ENCODE results near the gene CKLF. TPM values are rescaled to one million over a fixed set of nuclear protein-coding genes. Genes with fewer than 3 reads are reported as not detected.
A peak's percentile ranks its signal among the peaks of the same experiment; 100 is the strongest.

CKLF gene
- polyA plus RNA-seq, 1 of the 3 experiments (the other 2 are of a cell fraction), result 211 TPM

- Histone ChIP-seq H4K20me1 (ENCODE audit: insufficient read depth) (no peaks in the 10 kb centered on the region), H2AFZ (ENCODE audit: low read depth) (no peak overlapping the region), H3K27me3 (ENCODE audit: insufficient read depth) (no peaks in the 10 kb centered on the region), H3K9me2 (no peaks in the 10 kb centered on the region), H3K9ac (no peak overlapping the region), H3K27ac (ENCODE audit: low read depth in 2 of 2, low read length in 1 of 2) (no peak overlapping the region), H3K9me3 (no peaks in the 10 kb centered on the region), H3K36me3 (replicated peaks in 1 of 2; ENCODE audit: control insufficient read depth in 1 of 2, insufficient read depth in 2 of 2, low read length in 1 of 2) (no peaks in the 10 kb centered on the region), H3K4me3 (ENCODE audit: low read depth in 2 of 2, low read length in 1 of 2) (no peak overlapping the region), H3F3A (replicated peaks; ENCODE audit: insufficient read depth) (peaks cover 9% of the 10 kb centered on the region), H3K4me2 (no peak overlapping the region), H3K4me1 (ENCODE audit: control insufficient read depth in 1 of 2, insufficient read depth in 2 of 2, low read depth in 1 of 2, low read length in 1 of 2) (peaks cover 3% of the 10 kb centered on the region in 2 experiments; a peak in 2 of 4 replicates), H3K79me2 (ENCODE audit: insufficient read depth) (peaks cover 9% of the 10 kb centered on the region)
- POLR2A ChIA-PET, result no interaction called here
- WGBS (ENCODE audit: low lambda C conversion rate), result 100% methylated on average over 1 of the region's 1 CpG
- TF ChIP-seq REST (IDR thresholded peaks at IDR 0.05; ENCODE audit: low read depth, low read length) (no peak), RAD21 (IDR thresholded peaks at IDR 0.05; ENCODE audit: low read length) (no peak), TCF12 (IDR thresholded peaks at IDR 0.05) (peak; percentile 61; the same call in 1 of the 2 replicates), POLR2AphosphoS5 (IDR thresholded peaks at IDR 0.05; ENCODE audit: low read depth, low read length) (no peak), MXI1 (IDR thresholded peaks at IDR 0.05; ENCODE audit: low read depth, low read length) (no peak)
- DNase-seq, result no peak
- CTCF ChIA-PET, result no interaction called here
Observed at GRCh38 chr16:66600477-66600876, 48.1 kb downstream of the CKLF start.

GRCh38 chr16:66601471-66601870, 49.1 kb downstream of the CKLF start:
- Histone ChIP-seq H3K4me3 (ENCODE audit: low read depth in 2 of 2, low read length in 1 of 2) (no peak overlapping the region), H3K36me3 (replicated peaks in 1 of 2; ENCODE audit: control insufficient read depth in 1 of 2, insufficient read depth in 2 of 2, low read length in 1 of 2) (no peaks in the 10 kb centered on the region), H4K20me1 (ENCODE audit: insufficient read depth) (peaks cover 2% of the 10 kb centered on the region; the same call in 1 of the 2 replicates), H3K9me3 (no peaks in the 10 kb centered on the region), H3K9ac (no peak overlapping the region), H3K4me1 (ENCODE audit: control insufficient read depth in 1 of 2, insufficient read depth in 2 of 2, low read depth in 1 of 2, low read length in 1 of 2) (peaks cover 3 to 12% of the 10 kb centered on the region in 2 experiments; a peak in 2 of 4 replicates), H3F3A (replicated peaks; ENCODE audit: insufficient read depth) (peaks cover 9% of the 10 kb centered on the region), H3K9me2 (no peaks in the 10 kb centered on the region), H3K4me2 (no peak overlapping the region), H3K27me3 (ENCODE audit: insufficient read depth) (no peaks in the 10 kb centered on the region), H3K79me2 (ENCODE audit: insufficient read depth) (peaks cover 19% of the 10 kb centered on the region), H2AFZ (ENCODE audit: low read depth) (no peak overlapping the region), H3K27ac (ENCODE audit: low read depth in 2 of 2, low read length in 1 of 2) (no peak overlapping the region)
- WGBS (ENCODE audit: low lambda C conversion rate), result 71% methylated on average over 2 of the region's 5 CpGs
- CTCF ChIA-PET, result interaction anchor here (0.8 to 1.3 kb wide), 2 partner anchors 49 to 195 kb away, joined by 3 to 4 read pairs; partner anchors contain the start of gene CKLF
- POLR2A ChIA-PET, result no interaction called here
- TF ChIP-seq POLR2AphosphoS5 (IDR thresholded peaks at IDR 0.05; ENCODE audit: low read depth, low read length) (no peak), REST (IDR thresholded peaks at IDR 0.05; ENCODE audit: low read depth, low read length) (no peak), TEAD4 (IDR thresholded peaks at IDR 0.05; ENCODE audit: borderline replicate concordance, insufficient read depth) (no peak), NFIC (IDR thresholded peaks at IDR 0.05; ENCODE audit: borderline replicate concordance) (no peak), TCF12 (IDR thresholded peaks at IDR 0.05) (no peak), SMC3 (IDR thresholded peaks at IDR 0.05; ENCODE audit: low read depth, low read length) (no peak), MAX (IDR thresholded peaks at IDR 0.05; ENCODE audit: low read depth) (no peak)
- no peak for DNase-seq

All from SK-N-SH (cell line).